Measurements from ENCODE around the gene RNU6-9.

The RNU6-9 gene

DNA sequence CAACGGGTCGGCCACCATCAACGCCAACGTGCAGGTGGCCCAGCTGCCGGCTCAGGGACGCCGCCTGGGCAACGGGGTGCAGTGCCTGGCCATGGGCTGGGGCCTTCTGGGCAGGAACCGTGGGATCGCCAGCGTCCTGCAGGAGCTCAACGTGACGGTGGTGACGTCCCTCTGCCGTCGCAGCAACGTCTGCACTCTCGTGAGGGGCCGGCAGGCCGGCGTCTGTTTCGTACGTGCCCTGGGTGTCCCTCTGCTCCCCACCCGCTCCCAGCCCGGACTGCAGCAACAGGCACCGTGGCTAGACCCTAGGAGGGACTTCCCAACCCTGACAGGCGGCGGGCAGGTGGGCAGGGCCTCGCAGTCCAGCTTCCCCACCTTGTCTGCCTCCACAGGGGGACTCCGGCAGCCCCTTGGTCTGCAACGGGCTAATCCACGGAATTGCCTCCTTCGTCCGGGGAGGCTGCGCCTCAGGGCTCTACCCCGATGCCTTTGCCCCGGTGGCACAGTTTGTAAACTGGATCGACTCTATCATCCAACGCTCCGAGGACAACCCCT is 37.6 kb upstream of the RNU6-9 start:
- DNase-seq (ENCODE audit: low read depth): no peak
- H3K4me3 ChIP-seq (ENCODE audit: low read depth, low read length): no peak overlapping the region
- TF ChIP-seq, protein P1, sequence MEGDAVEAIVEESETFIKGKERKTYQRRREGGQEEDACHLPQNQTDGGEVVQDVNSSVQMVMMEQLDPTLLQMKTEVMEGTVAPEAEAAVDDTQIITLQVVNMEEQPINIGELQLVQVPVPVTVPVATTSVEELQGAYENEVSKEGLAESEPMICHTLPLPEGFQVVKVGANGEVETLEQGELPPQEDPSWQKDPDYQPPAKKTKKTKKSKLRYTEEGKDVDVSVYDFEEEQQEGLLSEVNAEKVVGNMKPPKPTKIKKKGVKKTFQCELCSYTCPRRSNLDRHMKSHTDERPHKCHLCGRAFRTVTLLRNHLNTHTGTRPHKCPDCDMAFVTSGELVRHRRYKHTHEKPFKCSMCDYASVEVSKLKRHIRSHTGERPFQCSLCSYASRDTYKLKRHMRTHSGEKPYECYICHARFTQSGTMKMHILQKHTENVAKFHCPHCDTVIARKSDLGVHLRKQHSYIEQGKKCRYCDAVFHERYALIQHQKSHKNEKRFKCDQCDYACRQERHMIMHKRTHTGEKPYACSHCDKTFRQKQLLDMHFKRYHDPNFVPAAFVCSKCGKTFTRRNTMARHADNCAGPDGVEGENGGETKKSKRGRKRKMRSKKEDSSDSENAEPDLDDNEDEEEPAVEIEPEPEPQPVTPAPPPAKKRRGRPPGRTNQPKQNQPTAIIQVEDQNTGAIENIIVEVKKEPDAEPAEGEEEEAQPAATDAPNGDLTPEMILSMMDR (IDR thresholded peaks at IDR 0.05; ENCODE audit: insufficient read depth, low read depth, low read length, missing control alignments): no peak

- no peak overlapping the region for H3K4me3 ChIP-seq (ENCODE audit: low read depth, low read length)
- TF ChIP-seq, protein P1 (IDR thresholded peaks at IDR 0.05; ENCODE audit: insufficient read depth, low read depth, low read length, missing control alignments): no peak
- no peak for DNase-seq (ENCODE audit: low read depth)
Observed at GRCh38 chr19:858284-858683, 35.0 kb upstream of the RNU6-9 start.

DNA sequence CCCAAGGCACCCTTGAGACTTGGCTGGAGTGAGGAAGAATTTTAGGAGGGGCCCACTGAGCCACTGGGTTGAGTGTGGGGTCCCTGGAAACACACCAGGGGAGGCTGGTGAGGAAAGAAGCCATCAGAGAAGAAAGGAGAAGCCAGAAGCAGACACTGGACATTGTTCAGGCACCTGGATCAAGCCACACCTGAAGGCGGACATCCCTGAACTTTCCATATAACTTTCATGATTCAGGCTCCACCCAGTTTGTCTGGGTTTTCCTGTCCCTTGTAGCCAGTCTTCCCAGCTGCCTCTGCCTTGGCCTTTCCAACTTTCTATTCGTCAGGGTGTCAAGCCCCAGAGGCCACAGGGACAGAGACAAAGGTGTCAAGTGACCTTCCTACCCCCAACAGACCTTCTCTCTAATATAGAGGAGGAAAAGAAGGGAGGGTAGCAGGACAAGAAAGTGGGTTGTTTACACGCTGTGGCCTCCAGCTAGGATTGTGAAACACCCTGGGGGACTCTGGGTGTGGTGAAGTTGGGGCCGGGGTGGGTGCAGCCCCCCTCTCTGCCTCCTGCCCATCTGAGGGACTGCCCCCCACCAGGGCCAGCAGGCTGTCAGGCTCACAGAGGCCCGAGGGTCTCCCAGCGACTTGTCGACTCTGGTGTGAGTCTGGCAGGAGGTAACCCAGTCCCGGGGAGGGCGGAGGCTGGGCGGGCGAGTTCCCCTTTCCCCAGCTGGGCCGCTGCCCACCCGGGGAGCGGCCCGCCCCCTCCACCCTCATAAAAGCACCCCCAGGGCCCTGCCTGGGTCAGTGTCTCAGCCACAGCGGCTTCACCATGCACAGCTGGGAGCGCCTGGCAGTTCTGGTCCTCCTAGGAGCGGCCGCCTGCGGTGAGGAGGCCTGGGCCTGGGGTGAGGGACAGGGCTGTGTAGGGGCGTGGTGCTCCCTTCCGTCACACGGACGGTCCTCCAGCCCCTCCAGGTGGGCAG is 34.1 kb upstream of the RNU6-9 start, which contains the start of gene CFD:
Gene CFD, plus strand, starts transcription at position 797 of the 976 bp plus-strand sequence. Its CDS starts 26 bp downstream, at position 823.
- DNase-seq (ENCODE audit: low read depth): no peak
- H3K4me3 ChIP-seq (ENCODE audit: low read depth, low read length): no peak within 1 kb of the TSS
- TF ChIP-seq, protein P1 (IDR thresholded peaks at IDR 0.05; ENCODE audit: insufficient read depth, low read depth, low read length, missing control alignments): no peak

- H3K4me3 ChIP-seq (ENCODE audit: low read depth, low read length): no peak overlapping the region
- TF ChIP-seq, protein P1 (IDR thresholded peaks at IDR 0.05; ENCODE audit: insufficient read depth, low read depth, low read length, missing control alignments): no peak
- DNase-seq (ENCODE audit: low read depth): no peak
Observed at GRCh38 chr19:861141-861755, 32.0 kb upstream of the RNU6-9 start.

DNA sequence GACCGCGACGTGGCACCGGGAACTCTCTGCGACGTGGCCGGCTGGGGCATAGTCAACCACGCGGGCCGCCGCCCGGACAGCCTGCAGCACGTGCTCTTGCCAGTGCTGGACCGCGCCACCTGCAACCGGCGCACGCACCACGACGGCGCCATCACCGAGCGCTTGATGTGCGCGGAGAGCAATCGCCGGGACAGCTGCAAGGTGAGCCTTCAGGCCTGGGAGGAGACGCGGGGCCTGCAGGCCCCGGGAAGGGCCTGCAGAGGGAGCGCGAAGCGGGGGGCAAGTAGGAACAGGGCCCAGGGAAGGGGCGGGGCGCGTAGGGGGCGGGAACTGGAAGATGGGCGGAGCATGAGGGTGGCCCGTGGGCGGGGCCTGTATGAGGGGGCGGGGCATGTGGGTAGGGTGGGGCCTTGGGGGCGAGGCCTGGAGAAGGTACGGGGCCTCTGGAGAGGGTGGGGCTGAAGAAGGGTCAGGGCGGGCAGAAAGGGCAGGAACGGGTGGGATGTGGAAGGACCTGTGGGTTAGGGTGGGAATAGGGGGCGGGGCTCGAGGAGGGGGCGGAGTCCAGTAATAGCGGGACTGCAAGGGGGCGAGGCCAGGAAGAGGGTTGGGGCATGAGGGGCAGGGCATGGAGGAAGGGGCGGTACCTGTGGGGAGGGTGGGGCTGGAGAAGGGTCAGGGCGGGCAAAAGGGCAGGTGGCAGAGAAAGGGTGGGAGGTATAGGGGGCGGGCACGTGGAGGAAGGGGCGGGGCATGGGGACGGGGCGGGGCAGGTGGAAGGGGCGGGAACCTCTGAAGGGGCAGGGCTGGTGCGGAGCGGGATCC is 31.3 kb upstream of the RNU6-9 start:
- TF ChIP-seq, protein P1 (IDR thresholded peaks at IDR 0.05; ENCODE audit: insufficient read depth, low read depth, low read length, missing control alignments): peak; percentile 1
- DNase-seq (ENCODE audit: low read depth): peak; percentile 70
- no peak overlapping the region for H3K4me3 ChIP-seq (ENCODE audit: low read depth, low read length)

DNA sequence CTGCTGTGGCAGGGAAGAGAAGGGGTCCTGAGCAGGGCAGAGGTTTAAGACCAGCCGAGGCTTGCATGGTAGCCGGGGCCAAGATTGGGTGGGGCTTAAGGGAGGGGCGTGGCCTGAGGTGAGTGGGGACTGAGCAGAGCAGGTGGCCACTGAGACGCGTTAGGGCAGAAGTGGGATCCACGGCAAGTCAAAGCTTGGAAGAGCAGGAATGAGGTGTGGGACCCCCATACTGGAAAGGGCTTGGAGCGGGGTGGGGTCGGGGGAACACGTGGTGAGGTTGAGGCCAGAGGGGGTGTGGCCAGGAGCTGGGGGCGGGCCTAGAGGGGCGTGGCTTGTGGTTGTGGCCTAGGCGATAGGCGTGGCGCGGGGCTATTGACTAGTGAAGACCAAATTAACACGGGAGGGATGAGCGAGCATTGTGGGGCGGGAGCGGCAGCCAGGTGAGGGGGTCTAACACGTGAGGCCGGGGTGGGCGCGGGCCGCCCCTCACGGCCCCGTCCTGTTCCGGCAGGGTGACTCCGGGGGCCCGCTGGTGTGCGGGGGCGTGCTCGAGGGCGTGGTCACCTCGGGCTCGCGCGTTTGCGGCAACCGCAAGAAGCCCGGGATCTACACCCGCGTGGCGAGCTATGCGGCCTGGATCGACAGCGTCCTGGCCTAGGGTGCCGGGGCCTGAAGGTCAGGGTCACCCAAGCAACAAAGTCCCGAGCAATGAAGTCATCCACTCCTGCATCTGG is 30.5 kb upstream of the RNU6-9 start:
- peak; percentile 79 for DNase-seq (ENCODE audit: low read depth)
- no peak overlapping the region for H3K4me3 ChIP-seq (ENCODE audit: low read depth, low read length)

More for the DNA sequence above, 30.5 kb upstream of the RNU6-9 start:
- TF ChIP-seq, protein P1 (IDR thresholded peaks at IDR 0.05; ENCODE audit: insufficient read depth, low read depth, low read length, missing control alignments): no peak

Data from GM12865 (cell line).